ENCODE measurements around the gene RBM20. TPM values are rescaled to one million over a fixed set of nuclear protein-coding genes. Genes with fewer than 3 reads are reported as not detected.

Gene RBM20
- total RNA-seq, 4 donors from 2014 or later, result 0.88 to 3.8 (median 1.9) TPM

- Histone ChIP-seq H3K36me3 (no peaks in the 10 kb centered on the region), H3K9me3 (peaks cover 0 to 1% of the 10 kb centered on the region in 2 donors), H3K27me3 (no peaks in the 10 kb centered on the region), H3K4me1 (no peaks in the 10 kb centered on the region), H3K4me3 (no peak overlapping the region), H3K27ac (no peak overlapping the region)
- no peak for DNase-seq
- TF ChIP-seq POLR2A (IDR thresholded peaks at IDR 0.05), result no peak
- TF ChIP-seq CTCF (IDR thresholded peaks at IDR 0.05), result no peak
- intact Hi-C loops (cut with DNase I; ENCODE audit: low total_unique reads), result no loop called here
These were observed 17.9 kb upstream of the RBM20 start for GRCh38 chr10:110625951-110626855.

- Histone ChIP-seq H3K36me3 (no peaks in the 10 kb centered on the region), H3K4me3 (no peak overlapping the region), H3K9me3 (no peaks in the 10 kb centered on the region), H3K27me3 (no peaks in the 10 kb centered on the region), H3K27ac (no peak overlapping the region), H3K4me1 (no peaks in the 10 kb centered on the region)
- DNase-seq, result no peak
- TF ChIP-seq CTCF (IDR thresholded peaks at IDR 0.05) (no peak), POLR2A (IDR thresholded peaks at IDR 0.05) (no peak)
- intact Hi-C loops (cut with DNase I; ENCODE audit: low total_unique reads), result no loop called here
These were observed 16.0 kb upstream of the RBM20 start for GRCh38 chr10:110628161-110628560.

GRCh38 chr10:110629680-110630191 lies 14.4 kb upstream of the RBM20 start:
- DNase-seq, result no peak
- no peak for TF ChIP-seq POLR2A (IDR thresholded peaks at IDR 0.05)
- TF ChIP-seq CTCF (IDR thresholded peaks at IDR 0.05), result no peak
- Histone ChIP-seq H3K36me3 (no peaks in the 10 kb centered on the region), H3K27me3 (no peaks in the 10 kb centered on the region), H3K4me1 (no peaks in the 10 kb centered on the region), H3K9me3 (no peaks in the 10 kb centered on the region), H3K27ac (no peak overlapping the region), H3K4me3 (no peak overlapping the region)
- intact Hi-C loops (cut with DNase I; ENCODE audit: low total_unique reads), result no loop called here

GRCh38 chr10:110631934-110632333 lies 12.2 kb upstream of the RBM20 start:
- H3K36me3 ChIP-seq, result no peaks in the 10 kb centered on the region
- no peaks in the 10 kb centered on the region for H3K4me1 ChIP-seq
- peaks cover 0 to 7% of the 10 kb centered on the region in 2 donors for H3K27me3 ChIP-seq
- no peak for DNase-seq
- intact Hi-C loops (cut with DNase I; ENCODE audit: low total_unique reads), result no loop called here
- H3K27ac ChIP-seq, result no peak overlapping the region
- H3K9me3 ChIP-seq, result no peaks in the 10 kb centered on the region
- TF ChIP-seq POLR2A (IDR thresholded peaks at IDR 0.05) (no peak), CTCF (IDR thresholded peaks at IDR 0.05) (no peak)
- no peak overlapping the region for H3K4me3 ChIP-seq

GRCh38 chr10:110632591-110633215 lies 11.4 kb upstream of the RBM20 start:
- peaks cover 0 to 7% of the 10 kb centered on the region in 2 donors for H3K27me3 ChIP-seq
- no peaks in the 10 kb centered on the region for H3K9me3 ChIP-seq
- H3K4me3 ChIP-seq, result no peak overlapping the region
- intact Hi-C loops (cut with DNase I; ENCODE audit: low total_unique reads), result no loop called here
- no peaks in the 10 kb centered on the region for H3K36me3 ChIP-seq
- TF ChIP-seq CTCF (IDR thresholded peaks at IDR 0.05), result no peak
- TF ChIP-seq POLR2A (IDR thresholded peaks at IDR 0.05), result no peak
- no peaks in the 10 kb centered on the region for H3K4me1 ChIP-seq
- no peak overlapping the region for H3K27ac ChIP-seq
- DNase-seq, result no peak

All from uterus (tissue), 4 donors.